ENCODE data around the gene PIK3R3.
A peak's percentile ranks its signal among the peaks of the same experiment; 100 is the strongest.

The PIK3R3 gene

DNA sequence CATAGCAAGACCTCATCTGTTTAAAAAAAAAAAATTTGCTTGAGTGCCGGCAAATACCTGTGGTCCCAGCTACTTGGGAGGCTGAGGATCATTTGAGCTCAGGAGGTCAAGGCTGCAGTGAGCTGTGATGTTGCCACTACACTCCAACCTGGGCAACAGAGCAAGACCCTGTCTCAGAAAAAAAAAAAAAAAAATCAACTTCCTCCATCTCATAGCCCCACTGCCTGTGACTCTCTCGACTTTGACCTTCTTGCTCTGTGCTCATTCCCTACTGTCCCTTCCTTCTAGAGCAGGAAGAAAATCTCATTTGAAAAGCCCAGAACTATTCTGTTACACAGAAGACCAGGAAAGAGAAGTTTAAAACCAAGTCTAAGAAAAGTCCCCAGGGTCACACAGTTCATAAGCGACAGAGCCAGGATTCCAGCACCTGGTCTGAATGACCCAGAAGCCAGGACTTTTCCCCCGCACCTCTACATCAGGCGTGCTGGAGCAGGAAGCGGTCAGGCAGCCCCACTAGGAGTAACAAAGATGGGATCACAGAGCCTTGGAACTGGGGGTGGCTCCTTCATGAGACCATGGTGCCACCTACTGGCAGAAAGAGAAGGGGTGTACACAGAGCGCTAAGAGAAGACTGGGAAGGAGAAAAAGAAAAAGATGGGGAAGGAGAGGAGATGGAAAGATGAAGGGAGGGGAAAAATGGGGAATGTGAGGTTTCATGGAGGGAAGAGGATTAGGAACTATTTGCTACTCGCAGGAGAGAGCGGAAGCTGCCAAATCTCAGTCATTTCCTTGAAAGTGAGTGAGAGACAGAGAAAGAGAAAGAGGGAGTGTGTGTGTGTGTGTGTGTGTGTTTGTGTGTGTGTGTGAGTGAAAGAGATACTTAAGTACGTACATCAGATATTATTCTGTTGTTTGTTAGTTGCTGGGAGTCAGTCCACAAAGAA, 47.0 kb upstream of the PIK3R3 start:
- Histone ChIP-seq H3K4me2 (ENCODE audit: low read length) (no peak overlapping the region), H3K4me3 (ENCODE audit: low read depth, low read length, poor library complexity, severe bottlenecking) (no peak overlapping the region), H3K36me3 (ENCODE audit: insufficient read depth, low read length) (no peaks in the 10 kb centered on the region), H2AFZ (ENCODE audit: low read length) (no peak overlapping the region), H4K20me1 (ENCODE audit: insufficient read depth, low read length) (no peaks in the 10 kb centered on the region), H3K79me2 (ENCODE audit: insufficient read depth, low read length) (no peaks in the 10 kb centered on the region), H3K27ac (ENCODE audit: low read depth, low read length, poor library complexity, severe bottlenecking) (no peak overlapping the region), H3K27me3 (ENCODE audit: insufficient read depth, low read length) (no peaks in the 10 kb centered on the region), H3K9ac (ENCODE audit: low read length) (no peak overlapping the region), H3F3A (ENCODE audit: insufficient read depth, low read length) (no peaks in the 10 kb centered on the region), H3K9me3 (ENCODE audit: low read length) (no peaks in the 10 kb centered on the region), H3K4me1 (ENCODE audit: insufficient read depth, low read length, severe bottlenecking) (no peaks in the 10 kb centered on the region), H3K9me2 (ENCODE audit: low read depth, low read length) (no peaks in the 10 kb centered on the region)
- TF ChIP-seq EZH2 (IDR thresholded peaks at IDR 0.05; ENCODE audit: borderline replicate concordance, low read length): no peak
- TF ChIP-seq, protein P1, sequence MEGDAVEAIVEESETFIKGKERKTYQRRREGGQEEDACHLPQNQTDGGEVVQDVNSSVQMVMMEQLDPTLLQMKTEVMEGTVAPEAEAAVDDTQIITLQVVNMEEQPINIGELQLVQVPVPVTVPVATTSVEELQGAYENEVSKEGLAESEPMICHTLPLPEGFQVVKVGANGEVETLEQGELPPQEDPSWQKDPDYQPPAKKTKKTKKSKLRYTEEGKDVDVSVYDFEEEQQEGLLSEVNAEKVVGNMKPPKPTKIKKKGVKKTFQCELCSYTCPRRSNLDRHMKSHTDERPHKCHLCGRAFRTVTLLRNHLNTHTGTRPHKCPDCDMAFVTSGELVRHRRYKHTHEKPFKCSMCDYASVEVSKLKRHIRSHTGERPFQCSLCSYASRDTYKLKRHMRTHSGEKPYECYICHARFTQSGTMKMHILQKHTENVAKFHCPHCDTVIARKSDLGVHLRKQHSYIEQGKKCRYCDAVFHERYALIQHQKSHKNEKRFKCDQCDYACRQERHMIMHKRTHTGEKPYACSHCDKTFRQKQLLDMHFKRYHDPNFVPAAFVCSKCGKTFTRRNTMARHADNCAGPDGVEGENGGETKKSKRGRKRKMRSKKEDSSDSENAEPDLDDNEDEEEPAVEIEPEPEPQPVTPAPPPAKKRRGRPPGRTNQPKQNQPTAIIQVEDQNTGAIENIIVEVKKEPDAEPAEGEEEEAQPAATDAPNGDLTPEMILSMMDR (IDR thresholded peaks at IDR 0.05; ENCODE audit: low read length): peak; percentile 99

DNA sequence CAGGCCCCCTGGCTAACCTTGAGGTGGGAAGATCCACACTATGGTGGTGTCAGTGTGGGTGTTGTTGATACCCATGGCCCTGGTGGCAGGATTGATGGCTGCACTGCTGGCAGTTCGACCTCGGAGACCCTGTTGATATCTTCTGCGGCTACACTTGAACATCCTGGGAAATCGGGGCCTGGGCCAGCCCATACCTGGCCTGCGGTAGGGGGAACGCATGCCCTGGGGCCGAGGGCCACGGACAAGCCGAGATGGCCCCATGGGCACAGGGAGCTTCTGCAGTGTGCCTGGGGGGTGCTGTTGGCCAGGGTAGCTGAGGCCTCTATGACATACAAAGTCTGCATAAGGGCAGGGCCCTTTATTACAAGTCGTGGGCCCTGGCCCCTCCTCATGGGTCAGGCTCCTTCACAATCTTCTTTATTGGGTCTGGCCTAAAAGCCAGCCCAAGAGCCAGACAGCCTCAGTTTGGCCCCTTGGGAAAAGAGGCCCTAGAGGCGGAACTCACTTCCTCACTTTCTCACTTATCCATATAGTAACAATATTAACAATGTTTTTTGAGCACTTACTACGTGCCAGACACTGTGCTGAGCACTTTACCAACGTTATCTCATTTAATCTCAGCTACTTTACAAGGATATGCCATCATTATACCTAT, 43.9 kb upstream of the PIK3R3 start, which contains the start of gene P3R3URF:
TSS of gene P3R3URF (minus strand) at position 278 of the 655 bp plus-strand sequence. CDS start at position 261, 17 bp downstream.
- no peaks in the 10 kb centered on the region for H3K36me3 ChIP-seq (ENCODE audit: insufficient read depth, low read length)
- no peak within 1 kb of the TSS for H3K4me2 ChIP-seq (ENCODE audit: low read length)

DNA sequence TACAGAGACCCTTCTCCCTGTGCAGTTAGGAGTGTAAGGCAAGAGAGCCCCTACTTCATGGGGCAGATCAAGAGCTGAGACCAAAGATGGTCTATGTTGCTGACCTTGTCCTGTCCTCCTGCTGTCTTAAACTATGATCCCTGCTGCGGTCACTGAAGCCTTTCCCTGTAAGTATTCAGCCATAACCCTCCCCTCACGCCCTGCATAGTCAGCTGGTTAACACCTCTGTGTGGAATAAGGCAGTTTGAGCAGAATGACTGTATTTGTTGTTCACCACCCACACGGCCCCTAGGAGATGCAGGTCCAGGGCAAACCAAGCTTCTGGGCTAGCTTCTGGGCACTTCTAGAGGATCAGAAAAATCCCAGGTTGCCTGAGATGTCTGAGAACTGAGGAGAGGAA, 42.8 kb upstream of the PIK3R3 start:
- Histone ChIP-seq H3K9me3 (ENCODE audit: low read length) (no peaks in the 10 kb centered on the region), H3K36me3 (ENCODE audit: insufficient read depth, low read length) (no peaks in the 10 kb centered on the region), H2AFZ (ENCODE audit: low read length) (no peak overlapping the region), H3K79me2 (ENCODE audit: insufficient read depth, low read length) (no peaks in the 10 kb centered on the region), H3K9ac (ENCODE audit: low read length) (no peak overlapping the region), H3F3A (ENCODE audit: insufficient read depth, low read length) (no peaks in the 10 kb centered on the region), H3K27ac (ENCODE audit: low read depth, low read length, poor library complexity, severe bottlenecking) (no peak overlapping the region), H3K4me3 (ENCODE audit: low read depth, low read length, poor library complexity, severe bottlenecking) (no peak overlapping the region), H3K9me2 (ENCODE audit: low read depth, low read length) (no peaks in the 10 kb centered on the region), H4K20me1 (ENCODE audit: insufficient read depth, low read length) (no peaks in the 10 kb centered on the region), H3K27me3 (ENCODE audit: insufficient read depth, low read length) (no peaks in the 10 kb centered on the region), H3K4me2 (ENCODE audit: low read length) (no peak overlapping the region), H3K4me1 (ENCODE audit: insufficient read depth, low read length, severe bottlenecking) (peaks cover 3% of the 10 kb centered on the region)
- TF ChIP-seq EZH2 (IDR thresholded peaks at IDR 0.05; ENCODE audit: borderline replicate concordance, low read length): no peak

More for the DNA sequence above, 43.9 kb upstream of the PIK3R3 start, which contains the start of gene P3R3URF:
- Histone ChIP-seq H4K20me1 (ENCODE audit: insufficient read depth, low read length) (no peaks in the 10 kb centered on the region), H3K79me2 (ENCODE audit: insufficient read depth, low read length) (no peaks in the 10 kb centered on the region), H3K4me3 (ENCODE audit: low read depth, low read length, poor library complexity, severe bottlenecking) (no peak within 1 kb of the TSS), H3K27me3 (ENCODE audit: insufficient read depth, low read length) (no peaks in the 10 kb centered on the region), H3K27ac (ENCODE audit: low read depth, low read length, poor library complexity, severe bottlenecking) (no peak within 1 kb of the TSS), H3K4me1 (ENCODE audit: insufficient read depth, low read length, severe bottlenecking) (peaks cover 3% of the 10 kb centered on the region), H3K9me2 (ENCODE audit: low read depth, low read length) (no peaks in the 10 kb centered on the region), H2AFZ (ENCODE audit: low read length) (no peak within 1 kb of the TSS), H3K9ac (ENCODE audit: low read length) (no peak within 1 kb of the TSS), H3F3A (ENCODE audit: insufficient read depth, low read length) (no peaks in the 10 kb centered on the region), H3K9me3 (ENCODE audit: low read length) (no peaks in the 10 kb centered on the region)
- TF ChIP-seq, protein P1 (IDR thresholded peaks at IDR 0.05; ENCODE audit: low read length): no peak
- TF ChIP-seq EZH2 (IDR thresholded peaks at IDR 0.05; ENCODE audit: borderline replicate concordance, low read length): no peak

Measured in OCI-LY1 (cell line).